GM23248 (cell line): Measurements from ENCODE around the gene ALDH5A1.

Source experiments
- EZH2 ChIP-seq: fragments of 200-600 bp; sonication (generic); IDR thresholded peaks from 2 replicates; pipeline ENCODE4 v1.6.1; 2018; ENCODE audit warnings: antibody characterized with exemption, mild to moderate bottlenecking; ENCODE audit not compliant: insufficient read depth, poor library complexity, severe bottlenecking
- EZH2phosphoT487 ChIP-seq: fragments of 200-600 bp; sonication (generic); IDR thresholded peaks from 2 replicates; pipeline ENCODE4 v1.6.1; 2018; ENCODE audit warnings: antibody characterized with exemption, moderate library complexity, mild to moderate bottlenecking, low read depth; ENCODE audit not compliant: insufficient read depth

DNA sequence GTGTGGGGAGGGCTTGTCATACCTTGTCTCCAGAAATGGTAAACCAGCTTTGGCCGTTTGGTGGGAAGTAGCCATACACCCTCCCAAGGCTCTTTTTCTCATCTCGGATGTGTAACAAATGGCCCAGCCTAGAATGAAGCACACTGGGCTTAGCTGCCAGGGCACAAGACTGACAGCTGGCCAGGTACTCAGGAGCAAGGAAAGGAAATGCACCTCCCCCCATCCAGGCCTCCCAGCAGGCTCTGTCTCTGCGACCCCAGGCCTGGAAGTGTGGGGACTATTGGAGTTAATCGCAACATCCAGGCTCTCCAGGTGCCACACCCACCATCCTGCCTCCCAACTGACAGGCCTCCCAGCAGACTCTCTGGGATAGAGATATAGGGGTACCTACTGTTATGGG, 49.1 kb upstream of the ALDH5A1 start:
- TF ChIP-seq EZH2 (no peak), EZH2phosphoT487 (no peak)
